ENCODE results near the gene ZFYVE26. TPM values are rescaled to one million over a fixed set of nuclear protein-coding genes. Genes with fewer than 3 reads are reported as not detected.

Gene ZFYVE26
- total RNA-seq, 1 experiment from 2014 or later = 13.2 TPM

- TF ChIP-seq SRF (IDR thresholded peaks at IDR 0.05; ENCODE audit: low read depth) (no peak), ZBTB33 (IDR thresholded peaks at IDR 0.05; ENCODE audit: extremely low read depth, insufficient replicate concordance, low read length) (no peak), ZNF274 (IDR thresholded peaks at IDR 0.05; ENCODE audit: low read depth, low read length) (no peak), MAX (IDR thresholded peaks at IDR 0.05) (no peak)
- TF ChIP-seq, protein P1, sequence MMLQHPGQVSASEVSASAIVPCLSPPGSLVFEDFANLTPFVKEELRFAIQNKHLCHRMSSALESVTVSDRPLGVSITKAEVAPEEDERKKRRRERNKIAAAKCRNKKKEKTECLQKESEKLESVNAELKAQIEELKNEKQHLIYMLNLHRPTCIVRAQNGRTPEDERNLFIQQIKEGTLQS (IDR thresholded peaks at IDR 0.05) = no peak
- RAD21 ChIA-PET (ENCODE audit: low non-redundant PET in 1 of 2, low total read pairs in 2 of 2, uncharacterized antibody in 2 of 2, unreplicated experiment in 2 of 2) = no interaction called here
- Histone ChIP-seq H3K27me3 (ENCODE audit: insufficient read depth, low read length) (no peaks in the 10 kb centered on the region), H3K4me2 (ENCODE audit: low read length) (peak overlapping the region; percentile 30; the same call in 1 of the 2 replicates), H3K9me3 (ENCODE audit: control insufficient read depth in 1 of 2, insufficient read depth in 1 of 2, low read depth in 1 of 2, low read length in 2 of 2) (no peaks in the 10 kb centered on the region), H4K20me1 (ENCODE audit: insufficient read depth) (no peaks in the 10 kb centered on the region), H3K36me3 (ENCODE audit: control insufficient read depth in 1 of 2, insufficient read depth in 2 of 2, low read length in 2 of 2) (no peaks in the 10 kb centered on the region), H2AFZ (ENCODE audit: low read depth, low read length, poor library complexity, severe bottlenecking) (no peak overlapping the region), H3K4me3 (replicated peaks in 1 of 2; ENCODE audit: low read depth in 1 of 2, low read length in 2 of 2) (no peak overlapping the region), H3K27ac (ENCODE audit: low read depth, low read length) (no peak overlapping the region), H3K79me2 (ENCODE audit: insufficient read depth, low read length) (no peaks in the 10 kb centered on the region), H3K4me1 (ENCODE audit: control insufficient read depth in 1 of 2, insufficient read depth in 2 of 2, low read length in 2 of 2) (peaks cover 7 to 14% of the 10 kb centered on the region in 2 experiments; a peak in 3 of 4 replicates), H3K9me2 (ENCODE audit: insufficient read depth) (no peaks in the 10 kb centered on the region), H3K9ac (ENCODE audit: low read length) (no peak overlapping the region)
- CTCF ChIA-PET = no interaction called here
- intact Hi-C loops (cut with micrococcal nuclease) = no loop called here
- no TSS peak for BruUV-seq (replicated peaks)
- DNase-seq (ENCODE audit: low read depth, low spot score) (no peak), ATAC-seq (no peak)
- POLR2A ChIA-PET = no interaction called here
Measured at GRCh38 chr14:67859169-67859749, 42.9 kb upstream of the ZFYVE26 start.

DNA sequence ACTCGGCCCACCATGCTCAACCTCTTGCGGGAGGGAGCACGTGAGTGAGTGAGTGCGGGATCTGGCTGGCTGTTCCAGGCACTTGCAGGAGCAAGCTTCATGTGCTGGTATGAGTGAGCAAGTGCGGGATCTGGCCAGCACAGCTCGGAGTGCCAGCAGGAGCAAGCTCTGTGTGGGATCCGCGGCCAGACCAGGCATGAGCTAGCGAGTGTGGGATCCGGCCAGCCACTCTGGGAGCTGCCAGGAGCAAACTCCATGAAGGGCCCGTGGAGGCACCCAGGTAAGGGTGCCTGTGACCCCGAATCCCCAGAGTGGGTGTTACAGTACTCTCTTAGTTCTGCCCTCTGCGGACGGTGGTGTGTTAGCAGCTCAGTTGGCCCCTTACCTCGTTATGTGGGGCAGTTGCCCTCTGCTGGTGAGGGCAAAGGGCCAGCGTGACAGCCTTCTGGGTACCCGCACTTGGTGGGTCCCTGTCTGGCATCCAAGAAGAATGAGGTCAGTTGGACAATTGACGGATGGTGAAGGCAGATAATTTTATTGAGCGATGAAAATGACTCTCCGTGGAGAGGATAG, 41.5 kb upstream of the ZFYVE26 start:
- peaks cover 7 to 14% of the 10 kb centered on the region in 2 experiments; a peak in 3 of 4 replicates for H3K4me1 ChIP-seq (ENCODE audit: control insufficient read depth in 1 of 2, insufficient read depth in 2 of 2, low read length in 2 of 2)
- no peaks in the 10 kb centered on the region for H4K20me1 ChIP-seq (ENCODE audit: insufficient read depth)
- H3K27ac ChIP-seq (ENCODE audit: low read depth, low read length) = no peak overlapping the region
- no peaks in the 10 kb centered on the region for H3K36me3 ChIP-seq (ENCODE audit: control insufficient read depth in 1 of 2, insufficient read depth in 2 of 2, low read length in 2 of 2)
- no peaks in the 10 kb centered on the region for H3K9me2 ChIP-seq (ENCODE audit: insufficient read depth)
- H2AFZ ChIP-seq (ENCODE audit: low read depth, low read length, poor library complexity, severe bottlenecking) = no peak overlapping the region
- H3K9me3 ChIP-seq (ENCODE audit: control insufficient read depth in 1 of 2, insufficient read depth in 1 of 2, low read depth in 1 of 2, low read length in 2 of 2) = no peaks in the 10 kb centered on the region
- ChIA-PET POLR2A (no interaction called here), CTCF (no interaction called here), RAD21 (ENCODE audit: low non-redundant PET in 1 of 2, low total read pairs in 2 of 2, uncharacterized antibody in 2 of 2, unreplicated experiment in 2 of 2) (no interaction called here)
- no peak overlapping the region for H3K9ac ChIP-seq (ENCODE audit: low read length)
- no peak for DNase-seq (ENCODE audit: low read depth, low spot score)
- no TSS peak for BruUV-seq (replicated peaks)
- TF ChIP-seq, protein P1 (IDR thresholded peaks at IDR 0.05) = no peak
- TF ChIP-seq POLR2A (IDR thresholded peaks at IDR 0.05; ENCODE audit: borderline replicate concordance, extremely low read depth, insufficient read depth, insufficient read length) (no peak), RAD21 (IDR thresholded peaks at IDR 0.05; ENCODE audit: low read depth) (no peak), TCF7L2 (IDR thresholded peaks at IDR 0.05; ENCODE audit: borderline replicate concordance, extremely low read depth, insufficient read depth, insufficient read length) (no peak), SRF (IDR thresholded peaks at IDR 0.05; ENCODE audit: low read depth) (no peak), POLR2AphosphoS5 (IDR thresholded peaks at IDR 0.05; ENCODE audit: low read depth, low read length) (no peak), EZH2 (IDR thresholded peaks at IDR 0.05) (no peak), CBX3 (IDR thresholded peaks at IDR 0.05; ENCODE audit: low read depth) (no peak), JUND (IDR thresholded peaks at IDR 0.05) (no peak), FOSL1 (IDR thresholded peaks at IDR 0.05; ENCODE audit: low read depth) (no peak)
- TF ChIP-seq, protein P2, sequence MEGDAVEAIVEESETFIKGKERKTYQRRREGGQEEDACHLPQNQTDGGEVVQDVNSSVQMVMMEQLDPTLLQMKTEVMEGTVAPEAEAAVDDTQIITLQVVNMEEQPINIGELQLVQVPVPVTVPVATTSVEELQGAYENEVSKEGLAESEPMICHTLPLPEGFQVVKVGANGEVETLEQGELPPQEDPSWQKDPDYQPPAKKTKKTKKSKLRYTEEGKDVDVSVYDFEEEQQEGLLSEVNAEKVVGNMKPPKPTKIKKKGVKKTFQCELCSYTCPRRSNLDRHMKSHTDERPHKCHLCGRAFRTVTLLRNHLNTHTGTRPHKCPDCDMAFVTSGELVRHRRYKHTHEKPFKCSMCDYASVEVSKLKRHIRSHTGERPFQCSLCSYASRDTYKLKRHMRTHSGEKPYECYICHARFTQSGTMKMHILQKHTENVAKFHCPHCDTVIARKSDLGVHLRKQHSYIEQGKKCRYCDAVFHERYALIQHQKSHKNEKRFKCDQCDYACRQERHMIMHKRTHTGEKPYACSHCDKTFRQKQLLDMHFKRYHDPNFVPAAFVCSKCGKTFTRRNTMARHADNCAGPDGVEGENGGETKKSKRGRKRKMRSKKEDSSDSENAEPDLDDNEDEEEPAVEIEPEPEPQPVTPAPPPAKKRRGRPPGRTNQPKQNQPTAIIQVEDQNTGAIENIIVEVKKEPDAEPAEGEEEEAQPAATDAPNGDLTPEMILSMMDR (IDR thresholded peaks at IDR 0.05 in 2 of 3, conservative IDR thresholded peaks at IDR 0.05 in 1 of 3; ENCODE audit: borderline replicate concordance in 1 of 3, insufficient read depth in 1 of 3, low read depth in 2 of 3, low read length in 2 of 3) = no peak
- no peak for ATAC-seq
- no peak overlapping the region for H3K4me2 ChIP-seq (ENCODE audit: low read length)
- no peaks in the 10 kb centered on the region for H3K27me3 ChIP-seq (ENCODE audit: insufficient read depth, low read length)
- H3K4me3 ChIP-seq (replicated peaks in 1 of 2; ENCODE audit: low read depth in 1 of 2, low read length in 2 of 2) = no peak overlapping the region
- no peaks in the 10 kb centered on the region for H3K79me2 ChIP-seq (ENCODE audit: insufficient read depth, low read length)
- intact Hi-C loops (cut with micrococcal nuclease) = no loop called here
